K562 (cell line): ENCODE results near the gene ZNF574. TPM values are rescaled to one million over a fixed set of nuclear protein-coding genes. Genes with fewer than 3 reads are reported as not detected.

ENCODE experiments used
- ATAC-seq: fragments of 200-7000 bp; cut with Tn5 transposase; 3 replicates; pipeline ENCODE4 v1.9.1; 2020; ENCODE audit warnings: moderate library complexity
- BruUV-seq: library from RNA; stranded (reverse); fragments of 400-500 nt; replicated peaks from 2 replicates; lab custom pipeline; 2021; lab: Mats Ljungman, UMichigan
- CTCF ChIA-PET: fragments of 300-600 bp; formaldehyde crosslinking; extraction: SDS; loops from one replicate; lab custom pipeline; 2021; ENCODE audit warnings: low intra/inter-chr PET ratio; lab: Yijun Ruan, JAX
- POLR2A ChIA-PET: fragments of 300-600, 350-650 bp; sonication (Branson Sonifier 250); formaldehyde crosslinking; extraction: SDS; loops from one replicate; lab custom pipeline; 2021; ENCODE audit warnings: antibody characterized with exemption, inconsistent platforms; lab: Yijun Ruan, JAX
- DNase-seq, 4 experiments: peaks; one replicate each; pipeline versions ENCODE4 v3.0.0 to v3.0.0-alpha.2; 2011 to 2018; ENCODE audit warnings: low spot score in 3 of 4, mixed read lengths in 3 of 4; ENCODE audit errors: extremely low read depth in 1 of 4
- FAIRE-seq: peaks from 2 replicates; lab custom pipeline; 2011; peaks lifted over from hg19 to GRCh38; lab: Jason Lieb, UNC
- H2AFZ ChIP-seq: 2 replicates; pipeline ENCODE4 v1.6.0; 2011; ENCODE audit warnings: low read depth, low read length, control low read depth, inconsistent platforms
- H3K27ac ChIP-seq: fragments of 200-600 bp; 3 replicates; pipeline ENCODE4 v1.8.0; 2011; ENCODE audit warnings: low read depth, mild to moderate bottlenecking, control low read depth, inconsistent platforms, low read length, moderate library complexity, mixed read lengths; ENCODE audit errors: extremely low read depth
- H3K27me3 ChIP-seq, 2 experiments: fragments of 300-600 bp in 1 of 2; 2 replicates in 1 of 2; 3 replicates in 1 of 2; pipeline versions ENCODE4 v1.6.0 to v1.8.0; 2011; ENCODE audit warnings: inconsistent platforms in 2 of 2, low read length in 2 of 2, mild to moderate bottlenecking in 1 of 2, mixed read lengths in 1 of 2, moderate library complexity in 1 of 2; ENCODE audit not compliant: control insufficient read depth in 2 of 2, insufficient read depth in 2 of 2
- H3K36me3 ChIP-seq: fragments of 300-600 bp; 3 replicates; pipeline ENCODE4 v1.8.0; 2011; ENCODE audit warnings: mild to moderate bottlenecking, low read length, inconsistent platforms; ENCODE audit not compliant: control insufficient read depth, insufficient read depth
- H3K4me1 ChIP-seq, 2 experiments: fragments of 200-600 bp in 1 of 2; replicated peaks in 1 of 2; 2 replicates in 1 of 2; 3 replicates in 1 of 2; pipeline versions ENCODE4 v1.5.1 to v1.8.0; 2011; ENCODE audit warnings: inconsistent platforms in 2 of 2, low read length in 2 of 2, mild to moderate bottlenecking in 1 of 2, mixed read lengths in 1 of 2, moderate library complexity in 1 of 2; ENCODE audit not compliant: control insufficient read depth in 2 of 2, insufficient read depth in 2 of 2
- H3K4me2 ChIP-seq: 2 replicates; pipeline ENCODE4 v1.6.1; 2011; ENCODE audit warnings: low read length, control low read depth, inconsistent platforms, mixed read lengths; ENCODE audit not compliant: insufficient read depth
- H3K4me3 ChIP-seq: fragments of 200-600 bp; sonication (generic), shearing (Covaris generic); 2 replicates; pipeline ENCODE4 v1.5.1; 2016; ENCODE audit warnings: control low read depth, inconsistent platforms
- H3K79me2 ChIP-seq: fragments of 200-600 bp; 3 replicates; pipeline ENCODE4 v1.8.0; 2011; ENCODE audit warnings: low read length, inconsistent platforms; ENCODE audit not compliant: control insufficient read depth, insufficient read depth
- H3K9ac ChIP-seq, 2 experiments: 2 replicates each; pipeline versions ENCODE4 v1.6.0 to v1.6.1; 2011; ENCODE audit warnings: low read depth in 2 of 2, low read length in 2 of 2, control low read depth in 1 of 2, inconsistent platforms in 1 of 2, mild to moderate bottlenecking in 1 of 2, mixed read lengths in 1 of 2; ENCODE audit not compliant: insufficient read depth in 1 of 2
- H3K9me1 ChIP-seq: one replicate; pipeline ENCODE4 v1.6.0; 2011; ENCODE audit warnings: inconsistent platforms, mild to moderate bottlenecking, low read length, moderate library complexity; ENCODE audit not compliant: control insufficient read depth, insufficient read depth
- H3K9me3 ChIP-seq: replicated peaks from 2 replicates; pipeline ENCODE4 v1.5.1; 2011; ENCODE audit warnings: low read depth, low read length, inconsistent platforms; ENCODE audit not compliant: control insufficient read depth, insufficient read depth
- H4K20me1 ChIP-seq: replicated peaks from 2 replicates; pipeline ENCODE4 v1.6.1; 2011; ENCODE audit warnings: low read length, inconsistent platforms, mixed read lengths; ENCODE audit not compliant: control insufficient read depth, insufficient read depth
- CBX3 ChIP-seq, 2 experiments: IDR thresholded peaks; 1 replicate in 1 of 2; 2 replicates in 1 of 2; pipeline ENCODE4 v1.6.1; 2012; ENCODE audit warnings: inconsistent platforms in 2 of 2, low read length in 2 of 2, borderline replicate concordance in 1 of 2, control low read depth in 1 of 2
- CEBPG ChIP-seq, 3 experiments: fragments of 200-800 bp in 1 of 3; sonication (Bioruptor generic) in 1 of 3; sonication (generic) in 1 of 3; formaldehyde crosslinking in 1 of 3; IDR thresholded peaks in 2 of 3; conservative IDR thresholded peaks in 1 of 3; 2 replicates each; pipeline versions ENCODE4 v1.6.1 to v1.8.0; 2016 to 2022; ENCODE audit warnings: missing compliant biosample characterization in 2 of 3, missing genetic modification characterization in 2 of 3, mild to moderate bottlenecking in 1 of 3, missing genetic modification reagents in 1 of 3
- ETV6 ChIP-seq, 3 experiments: fragments of 150-350 bp in 1 of 3; sonication (generic) in 1 of 3; formaldehyde crosslinking in 1 of 3; IDR thresholded peaks; 2 replicates each; pipeline versions ENCODE4 v1.6.1 to v1.8.0; 2014 to 2022; ENCODE audit warnings: borderline replicate concordance in 2 of 3, low read depth in 2 of 3, antibody characterized with exemption in 1 of 3, low read length in 1 of 3, mild to moderate bottlenecking in 1 of 3, missing genetic modification reagents in 1 of 3
- HDAC1 ChIP-seq, 2 experiments: fragments of 450-650 bp; IDR thresholded peaks; 2 replicates each; pipeline ENCODE4 v1.6.1; 2016 to 2017; ENCODE audit warnings: inconsistent platforms in 1 of 2, mild to moderate bottlenecking in 1 of 2, moderate library complexity in 1 of 2
- KAT8 ChIP-seq: fragments of 450-650 bp; IDR thresholded peaks from 2 replicates; pipeline ENCODE4 v1.6.1; 2016; ENCODE audit warnings: low read depth, mild to moderate bottlenecking
- MAZ ChIP-seq, 2 experiments: fragments of 450-650 bp in 1 of 2; sonication (generic) in 1 of 2; formaldehyde crosslinking; IDR thresholded peaks in 1 of 2; conservative IDR thresholded peaks in 1 of 2; 2 replicates each; pipeline versions ENCODE4 v1.4.0 to v1.5.0; 2020; ENCODE audit warnings: mild to moderate bottlenecking in 1 of 2, missing genetic modification reagents in 1 of 2
- NFIC ChIP-seq: fragments of 450-650 bp; IDR thresholded peaks from 2 replicates; pipeline ENCODE4 v1.6.1; 2017; ENCODE audit warnings: mild to moderate bottlenecking, inconsistent platforms
- POLR3A ChIP-seq: IDR thresholded peaks from 2 replicates; pipeline ENCODE4 v1.6.1; 2011; ENCODE audit warnings: borderline replicate concordance, mild to moderate bottlenecking, moderate library complexity; ENCODE audit not compliant: insufficient read length, insufficient read depth; ENCODE audit errors: extremely low read depth
- SIX5 ChIP-seq, 2 experiments: IDR thresholded peaks; 2 replicates each; pipeline ENCODE4 v1.6.1; 2011; ENCODE audit warnings: low read length in 2 of 2, borderline replicate concordance in 1 of 2, low read depth in 1 of 2, mild to moderate bottlenecking in 1 of 2, moderate library complexity in 1 of 2; ENCODE audit not compliant: insufficient read depth in 1 of 2
- STAT5A ChIP-seq: IDR thresholded peaks from 2 replicates; pipeline ENCODE4 v1.6.1; 2012; ENCODE audit warnings: low read length, inconsistent platforms, borderline replicate concordance
- ZNF212 ChIP-seq: fragments of 450-650 bp; formaldehyde crosslinking; IDR thresholded peaks from 2 replicates; pipeline ENCODE4 v1.4.0; 2020; ENCODE audit warnings: mild to moderate bottlenecking
- ZNF253 ChIP-seq: fragments of 250-450 bp; sonication (Bioruptor Pico); conservative IDR thresholded peaks from 2 replicates; pipeline ENCODE4 v1.6.1; 2021; ENCODE audit warnings: mild to moderate bottlenecking
- ZNF274 ChIP-seq: IDR thresholded peaks from 2 replicates; pipeline ENCODE4 v1.6.1; 2011; ENCODE audit warnings: low read depth, mild to moderate bottlenecking, low read length, moderate library complexity, borderline replicate concordance
- whole genome bisulfite sequencing: fragments of 100-300 bp; shearing (Covaris generic); methylation state at CpG from one replicate; pipeline ENCODE4 v1.1.6; 2016; ENCODE audit warnings: low coverage, mixed read lengths; ENCODE audit not compliant: insufficient coverage; ENCODE audit errors: missing lambda C conversion rate; 5-methylcytosine and 5-hydroxymethylcytosine counted together
- in situ Hi-C: fragments of 300-500 bp; cut with MboI; formaldehyde crosslinking; loops from 4 replicates; pipeline ENCODE4 v1.15.0; 2018; ENCODE audit warnings: inconsistent platforms, mixed read lengths
- intact Hi-C: fragments of 100-400 bp; cut with micrococcal nuclease; formaldehyde crosslinking; loops from 2 replicates; pipeline ENCODE4 v1.14.2; 2022
- polyA plus RNA-seq, 8 experiments: library from polyadenylated mRNA; depleted of rRNA in 4 of 8; stranded (reverse) in 5 of 8; unstranded in 3 of 8; fragments of >200 nt; fragmentation: Nextera tagmentation in 2 of 8; fragmentation: Illumina TruSeq in 1 of 8; extraction: Ambion mirVana in 2 of 8; extraction: Trizol in 1 of 8; gene quantifications; 2 replicates each; pipeline versions ENCODE4 v1.2.1 to v1.2.3, GENCODE V29; 2011 to 2014; ENCODE audit warnings: inconsistent platforms in 1 of 8, missing spikeins in 1 of 8
- total RNA-seq, 7 experiments: library from RNA; depleted of rRNA in 6 of 7; stranded (reverse); fragments of >200 nt in 6 of 7; fragmentation: Illumina TruSeq in 2 of 7; extraction: Trizol in 2 of 7; gene quantifications; 2 replicates each; pipeline versions ENCODE4 v1.2.1 to v1.2.3, GENCODE V29; 2011 to 2021; ENCODE audit warnings: low replicate concordance in 1 of 7
- TF ChIP-seq, protein P1 (sequence below): fragments of 450-650 bp; IDR thresholded peaks from 2 replicates; pipeline ENCODE4 v1.6.1; 2016; ENCODE audit warnings: missing biosample characterization, missing genetic modification characterization
- TF ChIP-seq, protein P2 (sequence below), 2 experiments: fragments of 150-350 bp in 1 of 2; IDR thresholded peaks; 2 replicates each; pipeline ENCODE4 v1.6.1; 2012 to 2016; ENCODE audit warnings: low read depth in 2 of 2, low read length in 2 of 2, mild to moderate bottlenecking in 1 of 2, moderate library complexity in 1 of 2

The ZNF574 gene
- total and polyA plus RNA-seq, 9 of the 15 experiments (the other 6 are each of a cell fraction or from before 2014, with no cell fraction given): 0.24 to 20.7 (median 8.4) TPM

DNA sequence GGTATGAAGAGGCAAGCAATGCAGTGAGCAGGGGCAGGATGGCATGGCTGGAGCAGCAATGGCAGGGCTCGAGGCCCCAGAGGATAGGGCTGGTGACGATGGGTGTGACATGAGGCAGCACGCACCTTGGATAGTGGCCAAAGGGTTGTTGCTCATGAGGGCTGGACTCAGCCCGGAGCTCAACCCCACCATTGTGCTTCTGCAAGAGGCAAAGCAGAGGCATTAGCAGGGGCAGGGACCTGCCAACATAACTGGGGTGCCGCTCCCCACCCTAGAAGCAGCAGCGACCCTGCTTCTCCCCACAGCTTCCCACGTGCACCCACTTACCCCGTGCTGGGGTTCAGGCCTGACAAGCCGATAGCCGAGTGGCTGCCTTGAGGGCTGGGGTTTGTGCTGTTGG, 15.8 kb downstream of the ZNF574 start:
- ATAC-seq (peak; percentile 58), DNase-seq (peak in 1 of 4 experiments; percentile 48), FAIRE-seq (no peak)
- Histone ChIP-seq H3K9me1 (no peaks in the 10 kb centered on the region), H2AFZ (peak overlapping the region; percentile 81), H3K36me3 (no peaks in the 10 kb centered on the region), H3K27ac (no peak overlapping the region), H3K27me3 (peaks cover 2 to 18% of the 10 kb centered on the region in 2 experiments; a peak in 3 of 5 replicates), H4K20me1 (no peaks in the 10 kb centered on the region), H3K79me2 (no peaks in the 10 kb centered on the region), H3K9me3 (no peaks in the 10 kb centered on the region), H3K4me1 (peaks cover 7 to 34% of the 10 kb centered on the region in 2 experiments; a peak in 4 of 5 replicates), H3K4me2 (peak overlapping the region; percentile 35; the same call in 1 of the 2 replicates), H3K9ac (peak overlapping the region in 1 of 2 experiments; percentile 80; a peak in 2 of 4 replicates), H3K4me3 (no peak overlapping the region)
- BruUV-seq: no TSS peak
- intact Hi-C loops (no loop called here), in situ Hi-C loops (no loop called here)
- POLR2A ChIA-PET: interaction anchor here (1.2 kb wide), 1 partner anchor 92 kb away, joined by 3 read pairs; no protein-coding TSS in a partner anchor
- CTCF ChIA-PET: no interaction called here
- 14% methylated on average over 10 of the region's 10 CpGs for WGBS
- TF ChIP-seq, protein P1, sequence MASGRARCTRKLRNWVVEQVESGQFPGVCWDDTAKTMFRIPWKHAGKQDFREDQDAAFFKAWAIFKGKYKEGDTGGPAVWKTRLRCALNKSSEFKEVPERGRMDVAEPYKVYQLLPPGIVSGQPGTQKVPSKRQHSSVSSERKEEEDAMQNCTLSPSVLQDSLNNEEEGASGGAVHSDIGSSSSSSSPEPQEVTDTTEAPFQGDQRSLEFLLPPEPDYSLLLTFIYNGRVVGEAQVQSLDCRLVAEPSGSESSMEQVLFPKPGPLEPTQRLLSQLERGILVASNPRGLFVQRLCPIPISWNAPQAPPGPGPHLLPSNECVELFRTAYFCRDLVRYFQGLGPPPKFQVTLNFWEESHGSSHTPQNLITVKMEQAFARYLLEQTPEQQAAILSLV (tag): no peak
- no peak for TF ChIP-seq CEBPG (CRISPR knock-in tag; IDR thresholded peaks at IDR 0.05)
- TF ChIP-seq CEBPG (tag; conservative IDR thresholded peaks at IDR 0.05 in 1 of 2, IDR thresholded peaks at IDR 0.05 in 1 of 2): no peak
- no peak for TF ChIP-seq ZNF253
- no peak for TF ChIP-seq HDAC1 (IDR thresholded peaks at IDR 0.05)
- TF ChIP-seq MAZ (CRISPR knock-in tag; conservative IDR thresholded peaks at IDR 0.05 in 1 of 2, IDR thresholded peaks at IDR 0.05 in 1 of 2): 0 out of 4 replicates have a peak, but pooled peaks of 1 of the 2 experiments have one; percentile 23
- TF ChIP-seq SIX5 (IDR thresholded peaks at IDR 0.05; ENCODE audit: borderline replicate concordance in 1 of 2, insufficient read depth in 1 of 2, low read depth in 1 of 2, low read length in 2 of 2): no peak
- no peak for TF ChIP-seq STAT5A
- TF ChIP-seq ZNF274: no peak
- TF ChIP-seq, protein P2, sequence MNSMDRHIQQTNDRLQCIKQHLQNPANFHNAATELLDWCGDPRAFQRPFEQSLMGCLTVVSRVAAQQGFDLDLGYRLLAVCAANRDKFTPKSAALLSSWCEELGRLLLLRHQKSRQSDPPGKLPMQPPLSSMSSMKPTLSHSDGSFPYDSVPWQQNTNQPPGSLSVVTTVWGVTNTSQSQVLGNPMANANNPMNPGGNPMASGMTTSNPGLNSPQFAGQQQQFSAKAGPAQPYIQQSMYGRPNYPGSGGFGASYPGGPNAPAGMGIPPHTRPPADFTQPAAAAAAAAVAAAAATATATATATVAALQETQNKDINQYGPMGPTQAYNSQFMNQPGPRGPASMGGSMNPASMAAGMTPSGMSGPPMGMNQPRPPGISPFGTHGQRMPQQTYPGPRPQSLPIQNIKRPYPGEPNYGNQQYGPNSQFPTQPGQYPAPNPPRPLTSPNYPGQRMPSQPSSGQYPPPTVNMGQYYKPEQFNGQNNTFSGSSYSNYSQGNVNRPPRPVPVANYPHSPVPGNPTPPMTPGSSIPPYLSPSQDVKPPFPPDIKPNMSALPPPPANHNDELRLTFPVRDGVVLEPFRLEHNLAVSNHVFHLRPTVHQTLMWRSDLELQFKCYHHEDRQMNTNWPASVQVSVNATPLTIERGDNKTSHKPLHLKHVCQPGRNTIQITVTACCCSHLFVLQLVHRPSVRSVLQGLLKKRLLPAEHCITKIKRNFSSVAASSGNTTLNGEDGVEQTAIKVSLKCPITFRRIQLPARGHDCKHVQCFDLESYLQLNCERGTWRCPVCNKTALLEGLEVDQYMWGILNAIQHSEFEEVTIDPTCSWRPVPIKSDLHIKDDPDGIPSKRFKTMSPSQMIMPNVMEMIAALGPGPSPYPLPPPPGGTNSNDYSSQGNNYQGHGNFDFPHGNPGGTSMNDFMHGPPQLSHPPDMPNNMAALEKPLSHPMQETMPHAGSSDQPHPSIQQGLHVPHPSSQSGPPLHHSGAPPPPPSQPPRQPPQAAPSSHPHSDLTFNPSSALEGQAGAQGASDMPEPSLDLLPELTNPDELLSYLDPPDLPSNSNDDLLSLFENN (IDR thresholded peaks at IDR 0.05; ENCODE audit: low read depth in 2 of 2, low read length in 2 of 2): peak in 1 of 2 experiments; percentile 50; a peak in 2 of 4 replicates
- TF ChIP-seq POLR3A: no peak
- peak in 1 of 2 experiments; percentile 26; a peak in 1 of 3 replicates for TF ChIP-seq CBX3 (IDR thresholded peaks at IDR 0.05; ENCODE audit: borderline replicate concordance in 1 of 2, low read length in 2 of 2)
- peak; percentile 85 for TF ChIP-seq NFIC
- TF ChIP-seq ZNF212 (CRISPR knock-in tag): no peak
- no peak for TF ChIP-seq ETV6 (IDR thresholded peaks at IDR 0.05; ENCODE audit: borderline replicate concordance in 1 of 2, low read depth in 2 of 2, low read length in 1 of 2)
- TF ChIP-seq ETV6 (CRISPR knock-in tag; IDR thresholded peaks at IDR 0.05; ENCODE audit: borderline replicate concordance): no peak
- no peak for TF ChIP-seq KAT8
